AG10803 (cell line): ENCODE data around the gene CDH9.

Experiments
- DNase-seq: peaks from one replicate; pipeline ENCODE4 v3.0.0; 2010; ENCODE audit warnings: low read depth
- H3K4me3 ChIP-seq: 2 replicates; pipeline ENCODE4 v1.5.1; 2011; ENCODE audit warnings: mild to moderate bottlenecking, low read length, control low read depth
- CTCF ChIP-seq: conservative IDR thresholded peaks from 2 replicates; pipeline ENCODE4 v1.5.1; 2011; ENCODE audit warnings: mild to moderate bottlenecking, low read length, control low read depth, inconsistent platforms

The CDH9 gene

GRCh38 chr5:26847041-26847736, 191.2 kb downstream of the CDH9 start:
- no peak for DNase-seq
- no peak overlapping the region for H3K4me3 ChIP-seq
- no peak for TF ChIP-seq CTCF

- H3K4me3 ChIP-seq, result no peak overlapping the region
- DNase-seq, result no peak
- TF ChIP-seq CTCF, result no peak
These were observed 194.7 kb downstream of the CDH9 start for GRCh38 chr5:26843677-26844076.

- no peak overlapping the region for H3K4me3 ChIP-seq
- TF ChIP-seq CTCF, result no peak
- peak; percentile 0 for DNase-seq
These were observed 204.8 kb downstream of the CDH9 start for GRCh38 chr5:26833596-26833995.
